SW480 (cell line): Measurements from ENCODE around the gene ZNF524.

Source experiments
- DNase-seq: peaks from one replicate; pipeline ENCODE4 v3.0.0-alpha.2; 2016; ENCODE audit warnings: low spot score

Gene ZNF524

GRCh38 chr19:55620410-55621204 is 20.5 kb downstream of the ZNF524 start:
- DNase-seq: no peak

- no peak for DNase-seq
Observed at GRCh38 chr19:55621205-55621672, 21.2 kb downstream of the ZNF524 start.

GRCh38 chr19:55621673-55622231 is 21.7 kb downstream of the ZNF524 start:
- DNase-seq: no peak

- DNase-seq: no peak
Observed at GRCh38 chr19:55622242-55622969, 22.3 kb downstream of the ZNF524 start.

- DNase-seq: no peak
Observed at GRCh38 chr19:55623130-55623529, 23.0 kb downstream of the ZNF524 start.

- no peak for DNase-seq
Observed at GRCh38 chr19:55623561-55623960, 23.5 kb downstream of the ZNF524 start.

- peak; percentile 93 for DNase-seq
Observed at GRCh38 chr19:55624109-55625003, 24.3 kb downstream of the ZNF524 start, which contains the start of gene ZNF784. ZNF784 (minus strand) TSS chr19:55624566; CDS start chr19:55624561, 5 bp downstream.

GRCh38 chr19:55625004-55625326 is 24.9 kb downstream of the ZNF524 start:
- DNase-seq: no peak

GRCh38 chr19:55626350-55626749 is 26.3 kb downstream of the ZNF524 start:
- no peak for DNase-seq

- DNase-seq: peak; percentile 91
Observed at GRCh38 chr19:55632463-55632834, 32.4 kb downstream of the ZNF524 start.

- no peak for DNase-seq
Observed at GRCh38 chr19:55633861-55634260, 33.8 kb downstream of the ZNF524 start.

- DNase-seq: no peak
Observed at GRCh38 chr19:55635334-55635717, 35.2 kb downstream of the ZNF524 start.

- no peak for DNase-seq
Observed at GRCh38 chr19:55635856-55636440, 35.9 kb downstream of the ZNF524 start.

- DNase-seq: no peak
Observed at GRCh38 chr19:55636723-55637122, 36.6 kb downstream of the ZNF524 start.

- DNase-seq: no peak
Observed at GRCh38 chr19:55637534-55637933, 37.4 kb downstream of the ZNF524 start.

- DNase-seq: peak; percentile 67
Observed at GRCh38 chr19:55638864-55639359, 38.8 kb downstream of the ZNF524 start.

GRCh38 chr19:55640043-55640576 is 40.0 kb downstream of the ZNF524 start:
- DNase-seq: peak; percentile 54

- peak; percentile 71 for DNase-seq
Observed at GRCh38 chr19:55640577-55641425, 40.7 kb downstream of the ZNF524 start, which contains the start of gene ZNF580. ZNF580 (plus strand) TSS chr19:55641002; CDS start chr19:55642509, 1,507 bp downstream.

GRCh38 chr19:55641426-55642152 is 41.5 kb downstream of the ZNF524 start:
- DNase-seq: peak; percentile 70
